ENCODE measurements around the gene CRTAC1. TPM values are rescaled to one million over a fixed set of nuclear protein-coding genes. Genes with fewer than 3 reads are reported as not detected.

CRTAC1 gene
- total RNA-seq, 2 experiments from 2014 or later: not detected

- Mint-ChIP-seq H3K27ac (no peak overlapping the region), H3K4me1 (peaks cover 9% of the 10 kb centered on the region), H3K27me3 (peaks cover 82% of the 10 kb centered on the region), H3K9me3 (ENCODE audit: low read depth) (no peaks in the 10 kb centered on the region), H3K36me3 (no peaks in the 10 kb centered on the region), H3K4me3 (no peak overlapping the region)
- ATAC-seq (no peak), DNase-seq (no peak)
- CTCF ChIA-PET: no interaction called here
Observed at GRCh38 chr10:97977673-97978072, 52.7 kb downstream of the CRTAC1 start.

- H3K9me3 Mint-ChIP-seq (ENCODE audit: low read depth): no peaks in the 10 kb centered on the region
- H3K4me3 Mint-ChIP-seq: no peak overlapping the region
- CTCF ChIA-PET: no interaction called here
Observed at GRCh38 chr10:97975598-97975997, 54.8 kb downstream of the CRTAC1 start.

GRCh38 chr10:97974526-97975525 lies 55.6 kb downstream of the CRTAC1 start:
- no peak for DNase-seq
- no peak overlapping the region for H3K4me3 Mint-ChIP-seq
- H3K4me1 Mint-ChIP-seq: no peaks in the 10 kb centered on the region
- no peaks in the 10 kb centered on the region for H3K36me3 Mint-ChIP-seq
- no peak overlapping the region for H3K27ac Mint-ChIP-seq
- H3K9me3 Mint-ChIP-seq (ENCODE audit: low read depth): no peaks in the 10 kb centered on the region
- CTCF ChIA-PET: no interaction called here
- ATAC-seq: no peak
- peaks cover 76% of the 10 kb centered on the region for H3K27me3 Mint-ChIP-seq

More at GRCh38 chr10:97975598-97975997, 54.8 kb downstream of the CRTAC1 start:
- Mint-ChIP-seq H3K27me3 (peaks cover 75% of the 10 kb centered on the region), H3K27ac (no peak overlapping the region), H3K36me3 (no peaks in the 10 kb centered on the region), H3K4me1 (no peaks in the 10 kb centered on the region)
- DNase-seq: no peak
- no peak for ATAC-seq

GRCh38 chr10:97974100-97974499 lies 56.3 kb downstream of the CRTAC1 start:
- H3K36me3 Mint-ChIP-seq: no peaks in the 10 kb centered on the region
- CTCF ChIA-PET: no interaction called here
- peaks cover 75% of the 10 kb centered on the region for H3K27me3 Mint-ChIP-seq
- H3K27ac Mint-ChIP-seq: no peak overlapping the region
- H3K4me3 Mint-ChIP-seq: no peak overlapping the region
- H3K9me3 Mint-ChIP-seq (ENCODE audit: low read depth): no peaks in the 10 kb centered on the region
- no peaks in the 10 kb centered on the region for H3K4me1 Mint-ChIP-seq
- ATAC-seq: no peak
- no peak for DNase-seq

- H3K36me3 Mint-ChIP-seq: no peaks in the 10 kb centered on the region
- ATAC-seq (no peak), DNase-seq (no peak)
- CTCF ChIA-PET: no interaction called here
- H3K9me3 Mint-ChIP-seq (ENCODE audit: low read depth): no peaks in the 10 kb centered on the region
- no peak overlapping the region for H3K4me3 Mint-ChIP-seq
- H3K27ac Mint-ChIP-seq: no peak overlapping the region
- no peaks in the 10 kb centered on the region for H3K4me1 Mint-ChIP-seq
- H3K27me3 Mint-ChIP-seq: peaks cover 56% of the 10 kb centered on the region
Observed at GRCh38 chr10:97969538-97970079, 60.8 kb downstream of the CRTAC1 start.

GRCh38 chr10:97964748-97965147 lies 65.7 kb downstream of the CRTAC1 start:
- H3K27ac Mint-ChIP-seq: no peak overlapping the region
- H3K27me3 Mint-ChIP-seq: peaks cover 53% of the 10 kb centered on the region
- DNase-seq (no peak), ATAC-seq (no peak)
- H3K4me3 Mint-ChIP-seq: no peak overlapping the region
- H3K9me3 Mint-ChIP-seq (ENCODE audit: low read depth): no peaks in the 10 kb centered on the region
- H3K4me1 Mint-ChIP-seq: no peaks in the 10 kb centered on the region
- CTCF ChIA-PET: no interaction called here
- no peaks in the 10 kb centered on the region for H3K36me3 Mint-ChIP-seq

- Mint-ChIP-seq H3K27me3 (peaks cover 49% of the 10 kb centered on the region), H3K4me3 (no peak overlapping the region), H3K27ac (no peak overlapping the region), H3K9me3 (ENCODE audit: low read depth) (no peaks in the 10 kb centered on the region), H3K4me1 (no peaks in the 10 kb centered on the region), H3K36me3 (no peaks in the 10 kb centered on the region)
- DNase-seq (no peak), ATAC-seq (no peak)
- CTCF ChIA-PET: no interaction called here
Observed at GRCh38 chr10:97961945-97962344, 68.5 kb downstream of the CRTAC1 start.

GRCh38 chr10:97960269-97961056 lies 70.0 kb downstream of the CRTAC1 start:
- no peaks in the 10 kb centered on the region for H3K36me3 Mint-ChIP-seq
- no peaks in the 10 kb centered on the region for H3K4me1 Mint-ChIP-seq
- DNase-seq (no peak), ATAC-seq (no peak)
- H3K9me3 Mint-ChIP-seq (ENCODE audit: low read depth): no peaks in the 10 kb centered on the region
- CTCF ChIA-PET: no interaction called here
- no peak overlapping the region for H3K27ac Mint-ChIP-seq
- no peak overlapping the region for H3K4me3 Mint-ChIP-seq
- H3K27me3 Mint-ChIP-seq: peaks cover 50% of the 10 kb centered on the region

GRCh38 chr10:97949462-97949861 lies 81.0 kb downstream of the CRTAC1 start:
- Mint-ChIP-seq H3K27me3 (peaks cover 10% of the 10 kb centered on the region), H3K27ac (no peak overlapping the region), H3K4me1 (no peaks in the 10 kb centered on the region), H3K36me3 (no peaks in the 10 kb centered on the region), H3K9me3 (ENCODE audit: low read depth) (peaks cover 12% of the 10 kb centered on the region), H3K4me3 (no peak overlapping the region)
- DNase-seq (no peak), ATAC-seq (no peak)
- CTCF ChIA-PET: no interaction called here

GRCh38 chr10:97948822-97949221 lies 81.6 kb downstream of the CRTAC1 start:
- Mint-ChIP-seq H3K27me3 (peaks cover 10% of the 10 kb centered on the region), H3K4me1 (no peaks in the 10 kb centered on the region), H3K36me3 (no peaks in the 10 kb centered on the region), H3K9me3 (ENCODE audit: low read depth) (peaks cover 12% of the 10 kb centered on the region), H3K27ac (no peak overlapping the region), H3K4me3 (no peak overlapping the region)
- DNase-seq: no peak
- CTCF ChIA-PET: no interaction called here
- ATAC-seq: no peak

GRCh38 chr10:97944772-97945171 lies 85.6 kb downstream of the CRTAC1 start:
- no peak overlapping the region for H3K4me3 Mint-ChIP-seq
- peaks cover 19% of the 10 kb centered on the region for H3K27me3 Mint-ChIP-seq
- CTCF ChIA-PET: interaction anchor here (1.2 kb wide), 1 partner anchor 95 kb away, joined by 3 read pairs; no protein-coding TSS in a partner anchor
- H3K4me1 Mint-ChIP-seq: no peaks in the 10 kb centered on the region
- no peak for ATAC-seq
- H3K9me3 Mint-ChIP-seq (ENCODE audit: low read depth): peaks cover 14% of the 10 kb centered on the region
- DNase-seq: no peak
- no peak overlapping the region for H3K27ac Mint-ChIP-seq
- H3K36me3 Mint-ChIP-seq: peaks cover 1% of the 10 kb centered on the region

- CTCF ChIA-PET: interaction anchor here (1.2 kb wide), 1 partner anchor 97 kb away, joined by 3 read pairs; no protein-coding TSS in a partner anchor
- H3K4me1 Mint-ChIP-seq: no peaks in the 10 kb centered on the region
- peaks cover 1% of the 10 kb centered on the region for H3K36me3 Mint-ChIP-seq
- H3K4me3 Mint-ChIP-seq: no peak overlapping the region
- DNase-seq (no peak), ATAC-seq (no peak)
- H3K9me3 Mint-ChIP-seq (ENCODE audit: low read depth): peaks cover 11% of the 10 kb centered on the region
- H3K27me3 Mint-ChIP-seq: peaks cover 25% of the 10 kb centered on the region
- no peak overlapping the region for H3K27ac Mint-ChIP-seq
Observed at GRCh38 chr10:97943294-97943693, 87.1 kb downstream of the CRTAC1 start.

GRCh38 chr10:97940534-97940933 lies 89.9 kb downstream of the CRTAC1 start:
- Mint-ChIP-seq H3K36me3 (peaks cover 1% of the 10 kb centered on the region), H3K4me1 (no peaks in the 10 kb centered on the region), H3K27ac (no peak overlapping the region), H3K9me3 (ENCODE audit: low read depth) (peaks cover 2% of the 10 kb centered on the region), H3K4me3 (no peak overlapping the region), H3K27me3 (peaks cover 28% of the 10 kb centered on the region)
- ATAC-seq (no peak), DNase-seq (no peak)
- CTCF ChIA-PET: interaction anchor here (3.8 kb wide), 1 partner anchor 25 kb away, joined by 13 read pairs; no protein-coding TSS in a partner anchor

All from activated CD8-positive, alpha-beta memory T cell treated with anti-CD3 and anti-CD28 coated beads, Interleukin-2, amount 10 ng/mL, durations not matched to agents 7 days and 5 days (primary cell).